HUDEP-2 (cell line): Measurements from ENCODE around the gene TSEN2.
"Not testable (repeated sequence)": the region's sequence is repeated elsewhere in the genome, so short reads cannot be mapped to it uniquely, and the experiment has no call there.

Experiments
- DNase-seq, 76 experiments: peaks; one replicate each; lab custom pipeline; 2025; ENCODE audit not compliant: unreplicated experiment in 76 of 76; lab: John Stamatoyannopoulos, UW

Gene TSEN2

GRCh38 chr3:12470680-12471079, 13.6 kb upstream of the TSEN2 start:
- DNase-seq, result no peak

- no peak for DNase-seq
Measured at GRCh38 chr3:12471241-12471640, 13.0 kb upstream of the TSEN2 start.

- DNase-seq, result no peak
Measured at GRCh38 chr3:12472000-12472610, 12.2 kb upstream of the TSEN2 start.

- DNase-seq, result no peak
Measured at GRCh38 chr3:12472796-12473195, 11.5 kb upstream of the TSEN2 start.

- no peak for DNase-seq
Measured at GRCh38 chr3:12473511-12473910, 10.8 kb upstream of the TSEN2 start.

GRCh38 chr3:12476238-12476897, 7.9 kb upstream of the TSEN2 start:
- no peak for DNase-seq

- no peak for DNase-seq
Measured at GRCh38 chr3:12477256-12477655, 7.0 kb upstream of the TSEN2 start.

- no peak for DNase-seq
Measured at GRCh38 chr3:12478326-12478725, 6.0 kb upstream of the TSEN2 start.

GRCh38 chr3:12479198-12479597, 5.1 kb upstream of the TSEN2 start:
- not testable (repeated sequence) for DNase-seq

GRCh38 chr3:12479919-12480427, 4.3 kb upstream of the TSEN2 start:
- peak in 17 of 76 experiments; percentile 3 to 49 (median 17) for DNase-seq

GRCh38 chr3:12483410-12483809, 870 bp upstream of the TSEN2 start:
- DNase-seq, result peak in 2 of 76 experiments; percentile 11 to 16

- DNase-seq, result peak in 1 of 76 experiments; percentile 39
Measured at GRCh38 chr3:12483872-12484197, 445 bp upstream of the TSEN2 start.

GRCh38 chr3:12484983-12485327, 675 bp downstream of the TSEN2 start:
- DNase-seq, result no peak

GRCh38 chr3:12486001-12486400, 1.7 kb downstream of the TSEN2 start:
- DNase-seq, result no peak

- DNase-seq, result no peak
Measured at GRCh38 chr3:12486916-12487315, 2.6 kb downstream of the TSEN2 start.

GRCh38 chr3:12487336-12487735, 3.1 kb downstream of the TSEN2 start:
- DNase-seq, result no peak

GRCh38 chr3:12487786-12488185, 3.5 kb downstream of the TSEN2 start:
- no peak for DNase-seq

- DNase-seq, result no peak
Measured at GRCh38 chr3:12489368-12489767, 5.1 kb downstream of the TSEN2 start.

- no peak for DNase-seq
Measured at GRCh38 chr3:12489832-12490231, 5.6 kb downstream of the TSEN2 start.

- no peak for DNase-seq
Measured at GRCh38 chr3:12490547-12490946, 6.3 kb downstream of the TSEN2 start.

- DNase-seq, result no peak
Measured at GRCh38 chr3:12495749-12496452, 11.6 kb downstream of the TSEN2 start.

GRCh38 chr3:12496453-12496761, 12.1 kb downstream of the TSEN2 start:
- no peak for DNase-seq
